HG03457 (cell line): ENCODE measurements around the gene FBLN7.
"Not testable (repeated sequence)": the region's sequence is repeated elsewhere in the genome, so short reads cannot be mapped to it uniquely, and the experiment has no call there.

Experiments used
- ATAC-seq: cut with Tn5 transposase; IDR thresholded peaks from one replicate; pipeline ENCODE4 v1.9.1; 2021; ENCODE audit warnings: moderate number of reproducible peaks; ENCODE audit not compliant: unreplicated experiment

Gene FBLN7

GRCh38 chr2:112138159-112139032 is at the start of gene FBLN7:
Gene FBLN7 (plus strand): TSS chr2:112138385. CDS start chr2:112138656, 271 bp downstream.
- ATAC-seq, result no peak

- ATAC-seq, result no peak
Measured at GRCh38 chr2:112089375-112089774, 48.8 kb upstream of the FBLN7 start.

GRCh38 chr2:112092286-112093041 is 45.7 kb upstream of the FBLN7 start:
- ATAC-seq, result no peak

GRCh38 chr2:112093216-112093615 is 45.0 kb upstream of the FBLN7 start:
- ATAC-seq, result no peak

- no peak for ATAC-seq
Measured at GRCh38 chr2:112095681-112096080, 42.5 kb upstream of the FBLN7 start.

- no peak for ATAC-seq
Measured at GRCh38 chr2:112096098-112096497, 42.1 kb upstream of the FBLN7 start.

- no peak for ATAC-seq
Measured at GRCh38 chr2:112108178-112108832, 29.9 kb upstream of the FBLN7 start.

GRCh38 chr2:112109278-112109677 is 28.9 kb upstream of the FBLN7 start:
- ATAC-seq, result no peak

GRCh38 chr2:112110966-112111365 is 27.2 kb upstream of the FBLN7 start:
- no peak for ATAC-seq

- not testable (repeated sequence) for ATAC-seq
Measured at GRCh38 chr2:112113354-112113753, 24.8 kb upstream of the FBLN7 start.

- no peak for ATAC-seq
Measured at GRCh38 chr2:112118148-112118547, 20.0 kb upstream of the FBLN7 start.

GRCh38 chr2:112121682-112122254 is 16.4 kb upstream of the FBLN7 start:
- ATAC-seq, result no peak

GRCh38 chr2:112129060-112129459 is 9.1 kb upstream of the FBLN7 start:
- ATAC-seq, result no peak

- no peak for ATAC-seq
Measured at GRCh38 chr2:112133344-112133743, 4.8 kb upstream of the FBLN7 start.

GRCh38 chr2:112134120-112134519 is 4.1 kb upstream of the FBLN7 start:
- ATAC-seq, result no peak

GRCh38 chr2:112136096-112136495 is 2.1 kb upstream of the FBLN7 start:
- ATAC-seq, result no peak

GRCh38 chr2:112137516-112138158 is 548 bp upstream of the FBLN7 start:
- ATAC-seq, result no peak

- not testable (repeated sequence) for ATAC-seq
Measured at GRCh38 chr2:112139033-112139614, 939 bp downstream of the FBLN7 start.

GRCh38 chr2:112139661-112140204 is 1.5 kb downstream of the FBLN7 start:
- ATAC-seq, result not testable (repeated sequence)

GRCh38 chr2:112140205-112140802 is 2.1 kb downstream of the FBLN7 start:
- no peak for ATAC-seq
